ENCODE results near the gene ATG101. TPM values are rescaled to one million over a fixed set of nuclear protein-coding genes. Genes with fewer than 3 reads are reported as not detected.

The ATG101 gene
- total RNA-seq, 1 donor from 2014 or later = 34.3 TPM

DNA sequence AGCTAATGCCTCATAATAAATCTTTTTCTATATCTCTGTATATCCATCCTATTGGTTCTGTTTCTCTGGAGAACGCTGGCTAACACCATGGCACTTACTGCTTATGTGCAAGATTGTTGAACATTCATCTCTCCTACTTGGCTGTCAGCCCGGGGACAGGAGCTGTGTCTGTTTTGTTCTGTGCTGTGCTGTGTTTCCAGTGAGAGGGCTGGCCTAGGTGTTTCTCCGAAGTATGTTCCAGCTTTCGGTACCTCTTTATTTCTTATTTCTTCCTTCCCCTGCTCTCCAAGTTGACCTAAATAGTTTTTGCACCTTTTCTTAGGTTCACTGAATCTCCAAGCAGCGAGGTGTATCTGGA lies 37.4 kb upstream of the ATG101 start:
- H3K4me1 Mint-ChIP-seq = peaks cover 37% of the 10 kb centered on the region
- H3K9me3 Mint-ChIP-seq = no peaks in the 10 kb centered on the region
- peak overlapping the region; percentile 95 for H3K27ac Mint-ChIP-seq (ENCODE audit: unreplicated experiment)
- peak overlapping the region; percentile 83 for H3K4me3 Mint-ChIP-seq
- peaks cover 6% of the 10 kb centered on the region for H3K27me3 Mint-ChIP-seq (ENCODE audit: low read depth)
- no peaks in the 10 kb centered on the region for H3K36me3 Mint-ChIP-seq (ENCODE audit: low read depth)
- TF ChIP-seq, protein P1, sequence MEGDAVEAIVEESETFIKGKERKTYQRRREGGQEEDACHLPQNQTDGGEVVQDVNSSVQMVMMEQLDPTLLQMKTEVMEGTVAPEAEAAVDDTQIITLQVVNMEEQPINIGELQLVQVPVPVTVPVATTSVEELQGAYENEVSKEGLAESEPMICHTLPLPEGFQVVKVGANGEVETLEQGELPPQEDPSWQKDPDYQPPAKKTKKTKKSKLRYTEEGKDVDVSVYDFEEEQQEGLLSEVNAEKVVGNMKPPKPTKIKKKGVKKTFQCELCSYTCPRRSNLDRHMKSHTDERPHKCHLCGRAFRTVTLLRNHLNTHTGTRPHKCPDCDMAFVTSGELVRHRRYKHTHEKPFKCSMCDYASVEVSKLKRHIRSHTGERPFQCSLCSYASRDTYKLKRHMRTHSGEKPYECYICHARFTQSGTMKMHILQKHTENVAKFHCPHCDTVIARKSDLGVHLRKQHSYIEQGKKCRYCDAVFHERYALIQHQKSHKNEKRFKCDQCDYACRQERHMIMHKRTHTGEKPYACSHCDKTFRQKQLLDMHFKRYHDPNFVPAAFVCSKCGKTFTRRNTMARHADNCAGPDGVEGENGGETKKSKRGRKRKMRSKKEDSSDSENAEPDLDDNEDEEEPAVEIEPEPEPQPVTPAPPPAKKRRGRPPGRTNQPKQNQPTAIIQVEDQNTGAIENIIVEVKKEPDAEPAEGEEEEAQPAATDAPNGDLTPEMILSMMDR (conservative IDR thresholded peaks at IDR 0.05) = no peak
- DNase-seq (ENCODE audit: low read depth, low spot score) = no peak

DNA sequence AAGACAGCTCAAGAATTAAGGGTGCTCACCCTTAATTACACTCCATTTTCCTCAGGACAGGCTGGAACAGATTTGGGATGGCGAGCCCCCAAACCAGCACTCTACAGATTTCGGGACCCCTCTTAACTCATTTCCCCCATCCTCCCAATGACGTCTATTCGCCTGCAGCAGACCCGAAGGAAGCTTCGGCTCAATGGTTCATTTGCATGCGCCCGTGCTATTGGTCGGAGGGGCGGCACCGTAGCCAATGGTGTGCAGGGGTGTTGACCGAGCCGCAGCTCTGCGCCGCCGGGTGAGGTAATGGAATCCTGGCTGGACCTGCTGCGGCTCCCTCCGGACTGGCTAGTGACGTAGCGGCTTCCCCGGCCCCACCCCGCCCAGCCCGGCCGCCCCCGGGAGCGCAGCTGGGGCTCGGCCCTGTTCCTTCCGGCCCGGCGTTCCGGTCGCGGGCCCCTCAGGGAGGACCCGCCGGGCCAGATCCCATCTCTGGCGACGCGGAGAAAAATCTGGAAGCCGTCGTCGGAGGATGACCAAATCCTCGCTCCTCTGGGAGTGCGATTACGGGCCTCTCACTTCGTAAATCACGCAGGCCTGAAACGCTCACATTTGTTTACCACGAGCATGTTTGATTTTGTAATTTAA lies 36.9 kb upstream of the ATG101 start:
- H3K36me3 Mint-ChIP-seq (ENCODE audit: low read depth) = no peaks in the 10 kb centered on the region
- peaks cover 41% of the 10 kb centered on the region for H3K4me1 Mint-ChIP-seq
- H3K27ac Mint-ChIP-seq (ENCODE audit: unreplicated experiment) = peak overlapping the region; percentile 98
- peak overlapping the region; percentile 83 for H3K4me3 Mint-ChIP-seq
- TF ChIP-seq, protein P1 (conservative IDR thresholded peaks at IDR 0.05) = no peak
- no peaks in the 10 kb centered on the region for H3K9me3 Mint-ChIP-seq
- DNase-seq (ENCODE audit: low read depth, low spot score) = peak; percentile 86
- peaks cover 6% of the 10 kb centered on the region for H3K27me3 Mint-ChIP-seq (ENCODE audit: low read depth)

DNA sequence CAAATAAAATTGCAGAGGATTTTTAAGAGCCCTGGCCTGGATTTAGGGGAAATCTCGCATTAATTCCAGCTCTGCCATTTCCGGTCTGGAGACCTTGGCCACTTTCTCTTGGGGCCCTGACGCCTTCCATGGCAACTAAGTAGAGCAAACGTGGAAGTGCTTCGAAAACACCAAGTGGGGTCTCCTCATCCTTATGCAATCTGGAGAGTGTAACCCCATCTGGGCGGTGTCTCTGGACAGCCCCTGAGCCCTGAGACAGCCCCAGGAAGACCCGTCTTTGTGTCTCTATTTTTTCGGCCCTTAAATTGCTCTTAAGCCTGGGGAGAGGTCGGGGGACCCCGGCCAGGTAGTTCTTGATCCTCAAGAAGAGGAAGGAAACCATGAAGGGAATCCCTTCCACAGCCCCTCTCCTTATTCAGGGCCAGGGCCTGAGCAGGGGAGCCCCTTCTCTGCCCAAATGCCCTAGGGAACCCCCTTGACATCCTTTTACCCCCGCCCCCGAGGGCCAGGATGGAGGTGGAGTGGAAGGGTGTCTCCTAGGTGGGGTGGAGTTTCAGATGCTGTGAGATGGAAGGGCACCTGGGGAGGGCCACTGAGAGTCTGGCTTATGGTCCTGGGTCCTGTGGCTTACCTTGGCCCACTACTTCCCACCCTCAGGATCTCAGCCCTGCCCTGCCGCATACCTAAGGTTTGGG lies 36.2 kb upstream of the ATG101 start:
- DNase-seq (ENCODE audit: low read depth, low spot score) = no peak
- H3K36me3 Mint-ChIP-seq (ENCODE audit: low read depth) = no peaks in the 10 kb centered on the region
- TF ChIP-seq, protein P1 (conservative IDR thresholded peaks at IDR 0.05) = no peak
- no peaks in the 10 kb centered on the region for H3K9me3 Mint-ChIP-seq
- H3K27ac Mint-ChIP-seq (ENCODE audit: unreplicated experiment) = peak overlapping the region; percentile 98
- H3K4me1 Mint-ChIP-seq = peaks cover 47% of the 10 kb centered on the region
- peak overlapping the region; percentile 83 for H3K4me3 Mint-ChIP-seq
- peaks cover 6% of the 10 kb centered on the region for H3K27me3 Mint-ChIP-seq (ENCODE audit: low read depth)

DNA sequence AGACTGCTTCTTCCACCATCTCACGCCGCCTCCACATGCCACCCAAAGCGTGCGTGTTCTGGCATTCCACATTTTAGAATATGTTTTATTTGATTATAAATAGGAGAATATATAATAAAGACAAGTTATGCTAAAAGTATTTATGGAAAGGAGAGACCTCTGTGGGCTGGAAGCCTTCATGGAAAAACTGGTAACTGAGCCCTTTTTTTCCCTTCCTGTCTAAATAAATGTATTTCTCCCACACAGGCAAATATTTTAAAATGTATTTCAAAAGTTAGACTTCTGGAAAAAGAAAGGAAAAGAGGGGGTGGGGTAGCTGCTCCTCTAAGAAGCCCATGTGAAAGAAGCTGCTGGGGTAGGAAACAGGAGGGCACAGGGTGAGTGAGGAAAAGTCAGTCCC lies 34.6 kb upstream of the ATG101 start:
- Mint-ChIP-seq H3K27me3 (ENCODE audit: low read depth) (peaks cover 6% of the 10 kb centered on the region), H3K4me1 (peaks cover 54% of the 10 kb centered on the region), H3K4me3 (peak overlapping the region; percentile 89), H3K36me3 (ENCODE audit: low read depth) (no peaks in the 10 kb centered on the region), H3K27ac (ENCODE audit: unreplicated experiment) (no peak overlapping the region), H3K9me3 (no peaks in the 10 kb centered on the region)
- TF ChIP-seq, protein P1 (conservative IDR thresholded peaks at IDR 0.05) = no peak
- DNase-seq (ENCODE audit: low read depth, low spot score) = no peak

DNA sequence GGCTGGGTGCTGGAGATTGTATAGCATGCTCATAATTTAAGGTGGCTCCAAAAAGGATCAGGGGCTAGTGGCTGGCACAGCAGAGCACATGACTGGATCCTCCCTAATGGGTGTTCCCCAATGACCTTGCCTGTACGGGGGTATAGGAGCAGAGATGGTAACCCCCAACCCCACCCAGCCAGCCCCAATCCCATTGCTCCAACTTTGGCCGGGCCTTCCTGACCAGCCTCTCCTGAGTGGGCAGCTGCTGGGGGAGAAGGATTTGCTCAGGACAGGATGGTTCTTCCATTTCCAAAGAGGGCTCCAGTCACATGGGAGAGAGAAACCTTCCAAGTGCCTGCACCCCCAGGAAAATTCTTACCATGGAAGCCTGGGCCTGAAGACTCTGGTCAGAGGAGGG lies 33.9 kb upstream of the ATG101 start:
- H3K27ac Mint-ChIP-seq (ENCODE audit: unreplicated experiment) = no peak overlapping the region

More for the DNA sequence above, 33.9 kb upstream of the ATG101 start:
- DNase-seq (ENCODE audit: low read depth, low spot score) = no peak
- TF ChIP-seq, protein P1 (conservative IDR thresholded peaks at IDR 0.05) = no peak
- Mint-ChIP-seq H3K4me1 (peaks cover 60% of the 10 kb centered on the region), H3K27me3 (ENCODE audit: low read depth) (peaks cover 6% of the 10 kb centered on the region), H3K4me3 (peak overlapping the region; percentile 89), H3K9me3 (no peaks in the 10 kb centered on the region), H3K36me3 (ENCODE audit: low read depth) (no peaks in the 10 kb centered on the region)

All from neural crest cell (in vitro differentiated cells).